ENCODE measurements around the gene CCDC90B.

GRCh38 chr11:83335446-83336070 is 49.4 kb upstream of the CCDC90B start:
- TF ChIP-seq POLR2A (IDR thresholded peaks at IDR 0.05; ENCODE audit: control extremely low read depth in 1 of 2, low read depth in 2 of 2, low read length in 2 of 2) (no peak), MAX (IDR thresholded peaks at IDR 0.05) (no peak), NANOG (IDR thresholded peaks at IDR 0.05; ENCODE audit: insufficient read depth, low read depth, low read length, poor library complexity, severe bottlenecking) (no peak), MAFK (IDR thresholded peaks at IDR 0.05; ENCODE audit: low read depth, low read length) (no peak), CTCF (IDR thresholded peaks at IDR 0.05; ENCODE audit: control extremely low read depth in 1 of 3, insufficient read depth in 1 of 3, low read depth in 1 of 3, low read length in 3 of 3) (no peak), JUN (IDR thresholded peaks at IDR 0.05; ENCODE audit: low read depth, low read length) (no peak), GABPA (IDR thresholded peaks at IDR 0.05; ENCODE audit: borderline replicate concordance, insufficient read depth, low read length) (no peak), SIN3A (conservative IDR thresholded peaks at IDR 0.05 in 1 of 2, IDR thresholded peaks at IDR 0.05 in 1 of 2; ENCODE audit: low read depth in 1 of 2, low read length in 2 of 2) (no peak), FOSL1 (IDR thresholded peaks at IDR 0.05; ENCODE audit: insufficient read depth, low read depth, low read length) (no peak)

Measured in H1 (cell line).